Stimulated activated CD4-positive, alpha-beta T cell treated with anti-CD3 and anti-CD28 coated beads, TNF-alpha, amount 100 ng/mL, for 24 hours (primary cell): Measurements from ENCODE around the gene MYO5C.

Source experiments
- DNase-seq, 3 experiments: peaks; one replicate each; pipeline ENCODE4 v3.0.0-alpha.2; 2020; ENCODE audit warnings: low read depth in 3 of 3

MYO5C gene

GRCh38 chr15:52146776-52147175 lies 148.8 kb downstream of the MYO5C start:
- DNase-seq = no peak

DNA sequence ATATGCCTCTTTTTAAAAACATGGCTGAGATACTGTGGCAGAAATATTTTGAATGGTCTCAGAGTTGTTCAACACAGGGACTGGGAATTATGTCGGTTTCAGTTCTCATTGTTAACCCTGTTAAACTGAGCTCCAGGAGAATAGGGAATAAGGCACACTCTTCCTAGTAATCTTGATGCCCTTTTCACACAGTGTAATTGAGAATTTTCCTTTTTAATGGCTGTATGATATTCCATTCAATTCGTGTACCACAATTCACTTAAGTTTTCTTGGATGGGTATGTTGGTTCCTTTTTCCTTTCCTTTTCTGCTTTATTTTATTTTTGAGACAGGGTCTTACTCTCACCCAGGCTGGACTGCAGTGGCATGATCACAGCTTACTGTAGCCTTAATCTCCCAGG lies 149.3 kb downstream of the MYO5C start:
- DNase-seq = no peak

GRCh38 chr15:52144656-52145178 lies 150.9 kb downstream of the MYO5C start:
- DNase-seq = no peak

- no peak for DNase-seq
Measured at GRCh38 chr15:52143873-52144272, 151.7 kb downstream of the MYO5C start.
